GM23338 (cell line): ENCODE results near the gene PRKAB2. TPM values are rescaled to one million over a fixed set of nuclear protein-coding genes. Genes with fewer than 3 reads are reported as not detected.

Source experiments
- ATAC-seq: fragments of 200-7000 bp; cut with Tn5 transposase; 3 replicates; pipeline ENCODE4 v1.9.1; 2020
- DNase-seq: peaks from one replicate; pipeline ENCODE4 v3.0.0-alpha.2; 2015; ENCODE audit warnings: low spot score
- H2AFZ ChIP-seq: fragments of 200-600 bp; sonication (generic); 2 replicates; pipeline ENCODE4 v1.8.0; 2016; ENCODE audit warnings: antibody characterized with exemption, mild to moderate bottlenecking, moderate library complexity
- H3F3A ChIP-seq: fragments of 200-600 bp; sonication (generic); replicated peaks from 2 replicates; pipeline ENCODE4 v1.8.0; 2017; ENCODE audit warnings: antibody characterized with exemption, mixed run types, low read depth
- H3K27ac ChIP-seq: fragments of 200-600 bp; sonication (generic); 2 replicates; pipeline ENCODE4 v1.6.1; 2016; ENCODE audit warnings: low read depth
- H3K27me3 ChIP-seq: fragments of 200-600 bp; sonication (generic); 2 replicates; pipeline ENCODE4 v1.8.0; 2016; ENCODE audit warnings: mild to moderate bottlenecking, mixed run types, moderate library complexity; ENCODE audit not compliant: insufficient read depth
- H3K36me3 ChIP-seq: fragments of 200-600 bp; sonication (generic); 2 replicates; pipeline ENCODE4 v1.8.0; 2016; ENCODE audit warnings: mild to moderate bottlenecking; ENCODE audit not compliant: insufficient read depth
- H3K4me1 ChIP-seq: fragments of 200-600 bp; sonication (generic); 2 replicates; pipeline ENCODE4 v1.8.0; 2016; ENCODE audit warnings: mild to moderate bottlenecking, moderate library complexity; ENCODE audit not compliant: insufficient read depth
- H3K4me2 ChIP-seq: fragments of 200-600 bp; sonication (generic); 2 replicates; pipeline ENCODE4 v1.7.1; 2017; ENCODE audit warnings: mixed run types
- H3K4me3 ChIP-seq: fragments of 200-600 bp; sonication (generic); 2 replicates; pipeline ENCODE4 v1.6.1; 2016; ENCODE audit warnings: mixed run types
- H3K79me2 ChIP-seq: fragments of 200-600 bp; sonication (generic); replicated peaks from 2 replicates; pipeline ENCODE4 v1.8.0; 2017; ENCODE audit warnings: mild to moderate bottlenecking; ENCODE audit not compliant: insufficient read depth
- H3K9me2 ChIP-seq: fragments of 200-600 bp; sonication (generic); 2 replicates; pipeline ENCODE4 v1.8.0; 2017; ENCODE audit not compliant: insufficient read depth
- H4K20me1 ChIP-seq: fragments of 200-600 bp; sonication (generic); replicated peaks from 2 replicates; pipeline ENCODE4 v1.8.0; 2017; ENCODE audit warnings: mild to moderate bottlenecking; ENCODE audit not compliant: insufficient read depth
- H3K27ac Mint-ChIP-seq: 2 replicates; pipeline ENCODE4 v1.8.0; 2020; ENCODE audit warnings: inconsistent platforms, mild to moderate bottlenecking, moderate library complexity, mixed read lengths
- H3K27me3 Mint-ChIP-seq: 3 replicates; pipeline ENCODE4 v1.8.0; 2022; ENCODE audit warnings: low read depth, mild to moderate bottlenecking, moderate library complexity, mixed read lengths, inconsistent platforms; ENCODE audit not compliant: insufficient read depth, poor library complexity
- H3K36me3 Mint-ChIP-seq: 3 replicates; pipeline ENCODE4 v1.8.0; 2021; ENCODE audit warnings: low read depth, mild to moderate bottlenecking, inconsistent platforms, moderate library complexity, mixed read lengths
- H3K4me1 Mint-ChIP-seq: 3 replicates; pipeline ENCODE4 v1.8.0; 2020; ENCODE audit warnings: mild to moderate bottlenecking, inconsistent platforms, mixed read lengths
- H3K4me3 Mint-ChIP-seq: 3 replicates; pipeline ENCODE4 v1.8.0; 2021; ENCODE audit warnings: moderate library complexity, mild to moderate bottlenecking, inconsistent platforms, mixed read lengths
- H3K9me3 Mint-ChIP-seq: 3 replicates; pipeline ENCODE4 v1.8.0; 2020; ENCODE audit warnings: moderate library complexity, mild to moderate bottlenecking, inconsistent platforms, mixed read lengths
- CREB1 ChIP-seq: fragments of 250-450 bp; sonication (Bioruptor Pico); IDR thresholded peaks from 2 replicates; pipeline ENCODE4 v1.5.0; 2020; ENCODE audit warnings: low read depth, mild to moderate bottlenecking, moderate library complexity
- ETS1 ChIP-seq: IDR thresholded peaks from 2 replicates; pipeline ENCODE4 v1.6.1; 2016; ENCODE audit warnings: antibody characterized with exemption
- EZH2 ChIP-seq: fragments of 200-600 bp; sonication (generic); IDR thresholded peaks from one replicate; pipeline ENCODE4 v1.8.0; 2017; ENCODE audit warnings: antibody characterized with exemption, mild to moderate bottlenecking, low read depth; ENCODE audit not compliant: unreplicated experiment
- EZH2phosphoT487 ChIP-seq: fragments of 200-600 bp; sonication (generic); IDR thresholded peaks from one replicate; pipeline ENCODE4 v1.8.1; 2018; ENCODE audit warnings: antibody characterized with exemption; ENCODE audit not compliant: unreplicated experiment
- JUNB ChIP-seq: IDR thresholded peaks from one replicate; pipeline ENCODE4 v1.6.1; 2016; ENCODE audit warnings: antibody characterized with exemption; ENCODE audit not compliant: unreplicated experiment
- NANOG ChIP-seq: IDR thresholded peaks from 2 replicates; pipeline ENCODE4 v1.6.1; 2016; ENCODE audit warnings: antibody characterized with exemption, borderline replicate concordance
- REST ChIP-seq: IDR thresholded peaks from one replicate; pipeline ENCODE4 v1.6.1; 2018; ENCODE audit warnings: antibody characterized with exemption; ENCODE audit not compliant: unreplicated experiment
- STAT1 ChIP-seq: IDR thresholded peaks from one replicate; pipeline ENCODE4 v1.6.1; 2016; ENCODE audit warnings: antibody characterized with exemption; ENCODE audit not compliant: unreplicated experiment
- ZNF114 ChIP-seq: fragments of 250-450 bp; sonication (Bioruptor Pico); IDR thresholded peaks from 2 replicates; pipeline ENCODE4 v1.5.0; 2020; ENCODE audit warnings: mild to moderate bottlenecking, moderate library complexity
- ZNF462 ChIP-seq: fragments of 250-450 bp; sonication (Bioruptor Pico); IDR thresholded peaks from 2 replicates; pipeline ENCODE4 v1.5.0; 2020; ENCODE audit warnings: mild to moderate bottlenecking, moderate library complexity
- polyA plus RNA-seq: library from polyadenylated mRNA; unstranded; fragments of >200 nt; fragmentation: Nextera tagmentation; extraction: Ambion mirVana; gene quantifications from 2 replicates; pipeline ENCODE4 v1.2.1, GENCODE V29; 2016
- total RNA-seq: library from RNA; depleted of rRNA; stranded (reverse); fragments of >200 nt; shearing (Covaris generic); gene quantifications from 2 replicates; pipeline ENCODE4 v1.2.3, GENCODE V29; 2014

Gene PRKAB2
- total and polyA plus RNA-seq, 2 experiments from 2014 or later, result 15.9 to 32.2 TPM

GRCh38 chr1:147163019-147163418, 9.3 kb downstream of the PRKAB2 start (continued):
- TF ChIP-seq ZNF462 (CRISPR knock-in tag) (no peak), NANOG (no peak), ZNF114 (CRISPR knock-in tag) (no peak), JUNB (no peak), EZH2 (no peak), STAT1 (no peak), CREB1 (no peak), ETS1 (no peak), EZH2phosphoT487 (no peak)

DNA sequence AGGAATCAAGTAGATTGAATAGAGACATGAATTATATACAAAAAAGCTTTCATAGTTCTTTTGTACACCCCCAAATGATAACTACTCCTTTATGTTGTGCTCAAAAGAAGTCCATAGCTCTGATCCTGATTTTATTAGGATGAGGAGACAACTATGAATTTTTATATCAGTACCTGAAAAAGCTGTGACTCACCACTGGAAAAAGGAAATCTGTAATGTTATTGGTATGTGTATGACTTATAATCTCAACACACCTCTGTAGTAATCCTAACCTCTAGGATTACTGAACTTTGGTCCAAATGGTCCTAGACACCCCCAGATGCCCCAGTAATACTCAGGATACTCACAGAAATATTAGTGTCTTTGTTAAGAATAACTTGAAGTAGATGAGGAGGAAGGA, 10.2 kb downstream of the PRKAB2 start:
- H3K9me2 ChIP-seq, result no peaks in the 10 kb centered on the region
- peaks cover 3% of the 10 kb centered on the region for H3K27me3 Mint-ChIP-seq
- H3F3A ChIP-seq, result no peaks in the 10 kb centered on the region
- ATAC-seq, result no peak
- H3K27me3 ChIP-seq, result no peaks in the 10 kb centered on the region
- no peak overlapping the region for H3K4me3 ChIP-seq
- no peaks in the 10 kb centered on the region for H3K4me1 Mint-ChIP-seq
- no peak overlapping the region for H3K4me3 Mint-ChIP-seq
- DNase-seq, result no peak
- 0 out of 2 replicates have a peak, but pooled peaks cover 12% of the 10 kb centered on the region for H4K20me1 ChIP-seq
- H3K9me3 Mint-ChIP-seq, result no peaks in the 10 kb centered on the region
- H3K27ac Mint-ChIP-seq, result no peak overlapping the region
- peaks cover 48% of the 10 kb centered on the region for H3K36me3 ChIP-seq
- H3K4me1 ChIP-seq, result no peaks in the 10 kb centered on the region
- H3K4me2 ChIP-seq, result no peak overlapping the region
- no peak overlapping the region for H3K27ac ChIP-seq
- H3K79me2 ChIP-seq, result peaks cover 36% of the 10 kb centered on the region
- peaks cover 62% of the 10 kb centered on the region for H3K36me3 Mint-ChIP-seq
- no peak overlapping the region for H2AFZ ChIP-seq
- TF ChIP-seq CREB1 (no peak), REST (no peak)
